ENCODE measurements around the gene CLDN19.
"Not testable (repeated sequence)": the region's sequence is repeated elsewhere in the genome, so short reads cannot be mapped to it uniquely, and the experiment has no call there.

CLDN19 gene

GRCh38 chr1:42730002-42730401 is 10.0 kb downstream of the CLDN19 start:
- Histone ChIP-seq H3K4me2 (ENCODE audit: low read length) (no peak overlapping the region), H2AFZ (ENCODE audit: low read depth, low read length) (no peak overlapping the region), H3K36me3 (replicated peaks; ENCODE audit: low read depth, low read length) (no peaks in the 10 kb centered on the region), H3K79me2 (ENCODE audit: low read length) (no peaks in the 10 kb centered on the region), H3K27me3 (ENCODE audit: low read depth, low read length) (no peaks in the 10 kb centered on the region), H3K27ac (ENCODE audit: low read length) (no peak overlapping the region), H3K4me3 (ENCODE audit: low read length) (no peak overlapping the region), H3K4me1 (ENCODE audit: low read length) (peaks cover 9% of the 10 kb centered on the region), H3K9ac (ENCODE audit: low read length) (no peak overlapping the region), H4K20me1 (ENCODE audit: insufficient read depth, low read length) (no peaks in the 10 kb centered on the region), H3K9me3 (ENCODE audit: insufficient read depth, low read length) (no peaks in the 10 kb centered on the region)
- TF ChIP-seq CTCF (IDR thresholded peaks at IDR 0.05; ENCODE audit: low read depth, low read length) = no peak
- TF ChIP-seq EZH2phosphoT487 (IDR thresholded peaks at IDR 0.05; ENCODE audit: low read depth) = no peak

GRCh38 chr1:42725820-42726219 is 14.2 kb downstream of the CLDN19 start:
- H4K20me1 ChIP-seq (ENCODE audit: insufficient read depth, low read length); H3K9ac ChIP-seq (ENCODE audit: low read length); H3K36me3 ChIP-seq (replicated peaks; ENCODE audit: low read depth, low read length); H3K27me3 ChIP-seq (ENCODE audit: low read depth, low read length); H3K4me1 ChIP-seq (ENCODE audit: low read length); H3K79me2 ChIP-seq (ENCODE audit: low read length); H3K27ac ChIP-seq (ENCODE audit: low read length); H3K9me3 ChIP-seq (ENCODE audit: insufficient read depth, low read length); H2AFZ ChIP-seq (ENCODE audit: low read depth, low read length); H3K4me3 ChIP-seq (ENCODE audit: low read length); H3K4me2 ChIP-seq (ENCODE audit: low read length): not testable (repeated sequence)

- H3K4me1 ChIP-seq (ENCODE audit: low read length) = no peaks in the 10 kb centered on the region
- no peak overlapping the region for H3K4me3 ChIP-seq (ENCODE audit: low read length)
- TF ChIP-seq CTCF (IDR thresholded peaks at IDR 0.05; ENCODE audit: low read depth, low read length) (no peak), EZH2phosphoT487 (IDR thresholded peaks at IDR 0.05; ENCODE audit: low read depth) (no peak)
- no peaks in the 10 kb centered on the region for H3K27me3 ChIP-seq (ENCODE audit: low read depth, low read length)
- H3K36me3 ChIP-seq (replicated peaks; ENCODE audit: low read depth, low read length) = no peaks in the 10 kb centered on the region
- H3K9ac ChIP-seq (ENCODE audit: low read length) = no peak overlapping the region
- no peaks in the 10 kb centered on the region for H3K9me3 ChIP-seq (ENCODE audit: insufficient read depth, low read length)
- H3K79me2 ChIP-seq (ENCODE audit: low read length) = no peaks in the 10 kb centered on the region
- H4K20me1 ChIP-seq (ENCODE audit: insufficient read depth, low read length) = no peaks in the 10 kb centered on the region
- no peak overlapping the region for H3K27ac ChIP-seq (ENCODE audit: low read length)
- no peak overlapping the region for H2AFZ ChIP-seq (ENCODE audit: low read depth, low read length)
- no peak overlapping the region for H3K4me2 ChIP-seq (ENCODE audit: low read length)
Observed at GRCh38 chr1:42723511-42723910, 16.5 kb downstream of the CLDN19 start.

- not testable (repeated sequence) for H3K4me1 ChIP-seq (ENCODE audit: low read length); H3K27me3 ChIP-seq (ENCODE audit: low read depth, low read length); H4K20me1 ChIP-seq (ENCODE audit: insufficient read depth, low read length); H3K27ac ChIP-seq (ENCODE audit: low read length); H3K4me2 ChIP-seq (ENCODE audit: low read length); H3K4me3 ChIP-seq (ENCODE audit: low read length); H3K9me3 ChIP-seq (ENCODE audit: insufficient read depth, low read length); H3K9ac ChIP-seq (ENCODE audit: low read length); H2AFZ ChIP-seq (ENCODE audit: low read depth, low read length); H3K79me2 ChIP-seq (ENCODE audit: low read length); H3K36me3 ChIP-seq (replicated peaks; ENCODE audit: low read depth, low read length)
Observed at GRCh38 chr1:42722403-42722802, 17.6 kb downstream of the CLDN19 start.

GRCh38 chr1:42721926-42722325 is 18.1 kb downstream of the CLDN19 start:
- Histone ChIP-seq H3K9ac (ENCODE audit: low read length) (no peak overlapping the region), H3K4me2 (ENCODE audit: low read length) (no peak overlapping the region), H3K27me3 (ENCODE audit: low read depth, low read length) (no peaks in the 10 kb centered on the region), H3K27ac (ENCODE audit: low read length) (no peak overlapping the region), H3K4me1 (ENCODE audit: low read length) (no peaks in the 10 kb centered on the region), H3K9me3 (ENCODE audit: insufficient read depth, low read length) (no peaks in the 10 kb centered on the region), H3K79me2 (ENCODE audit: low read length) (no peaks in the 10 kb centered on the region), H3K4me3 (ENCODE audit: low read length) (no peak overlapping the region), H4K20me1 (ENCODE audit: insufficient read depth, low read length) (no peaks in the 10 kb centered on the region), H2AFZ (ENCODE audit: low read depth, low read length) (no peak overlapping the region), H3K36me3 (replicated peaks; ENCODE audit: low read depth, low read length) (no peaks in the 10 kb centered on the region)
- TF ChIP-seq CTCF (IDR thresholded peaks at IDR 0.05; ENCODE audit: low read depth, low read length) (no peak), EZH2phosphoT487 (IDR thresholded peaks at IDR 0.05; ENCODE audit: low read depth) (no peak)

All from OCI-LY3 (cell line).